Measurements from ENCODE around the gene CCDC192.

DNA sequence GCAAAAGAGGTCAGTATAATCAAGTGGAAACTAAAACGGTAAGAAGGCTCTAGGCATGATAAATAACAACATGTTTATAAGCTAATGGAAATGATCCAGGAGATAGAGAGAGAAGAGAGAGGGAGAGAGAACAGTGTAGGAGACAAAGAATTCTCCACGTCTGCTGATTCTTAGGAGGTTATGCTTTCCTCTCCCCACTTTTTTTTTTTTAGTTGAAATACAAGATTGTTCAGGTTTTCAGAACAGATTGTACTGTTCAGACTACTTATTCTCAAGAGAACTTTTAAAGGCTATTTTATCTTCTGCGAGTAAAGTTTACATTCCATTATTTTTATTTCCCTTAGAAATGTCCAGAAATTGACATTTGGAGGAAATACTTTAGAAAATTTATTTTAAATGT lies 4.0 kb downstream of the CCDC192 start:
- TF ChIP-seq CTCF (IDR thresholded peaks at IDR 0.05) (no peak), POLR2A (IDR thresholded peaks at IDR 0.05) (no peak)

All from vagina (tissue), 2 donors.